CD8-positive, alpha-beta memory T cell (primary cell): ENCODE data around the gene RNF17. TPM values are rescaled to one million over a fixed set of nuclear protein-coding genes. Genes with fewer than 3 reads are reported as not detected.

Experiments
- CTCF ChIA-PET: fragments of 350-600 bp; sonication (Branson Sonifier 250); formaldehyde crosslinking; loops from one replicate; lab custom pipeline; 2021; ENCODE audit warnings: antibody characterized with exemption; lab: Charles Lee
- POLR2A ChIA-PET: fragments of 350-600 bp; sonication (Branson Sonifier 250); formaldehyde crosslinking; loops from one replicate; lab custom pipeline; 2021; ENCODE audit warnings: antibody characterized with exemption; lab: Charles Lee
- DNase-seq, 5 donors: peaks; one replicate each; pipeline versions ENCODE4 v3.0.0 to v3.0.0-alpha.2; 2020 to 2022; ENCODE audit warnings: mixed read lengths in 1 of 5
- H3K27ac ChIP-seq: one replicate; pipeline ENCODE4 v1.7.0; 2013; ENCODE audit warnings: low read depth, mild to moderate bottlenecking, low read length, moderate library complexity
- H3K27me3 ChIP-seq: 2 replicates; pipeline ENCODE4 v1.7.0; 2013; ENCODE audit warnings: low read length, mild to moderate bottlenecking; ENCODE audit not compliant: insufficient read depth, poor library complexity, severe bottlenecking
- H3K36me3 ChIP-seq: 2 replicates; pipeline ENCODE4 v1.7.0; 2013; ENCODE audit warnings: mild to moderate bottlenecking, low read length, moderate library complexity; ENCODE audit not compliant: insufficient read depth
- H3K4me1 ChIP-seq: 2 replicates; pipeline ENCODE4 v1.7.0; 2013; ENCODE audit warnings: mild to moderate bottlenecking, low read length, moderate library complexity; ENCODE audit not compliant: insufficient read depth
- H3K4me3 ChIP-seq: 2 replicates; pipeline ENCODE4 v1.7.0; 2013; ENCODE audit warnings: mild to moderate bottlenecking, low read length
- H3K9me3 ChIP-seq: 2 replicates; pipeline ENCODE4 v1.7.0; 2013; ENCODE audit warnings: mild to moderate bottlenecking, low read length
- H3K27ac Mint-ChIP-seq, 8 donors: one replicate each; pipeline ENCODE4 v1.8.0; 2020 to 2021; ENCODE audit warnings: mixed read lengths in 8 of 8, mild to moderate bottlenecking in 6 of 8, inconsistent platforms in 3 of 8, moderate library complexity in 3 of 8
- H3K27me3 Mint-ChIP-seq, 2 donors: one replicate each; pipeline ENCODE4 v1.8.0; 2020 to 2021; ENCODE audit warnings: mixed read lengths in 2 of 2, mild to moderate bottlenecking in 1 of 2, moderate library complexity in 1 of 2
- H3K36me3 Mint-ChIP-seq, 3 donors: one replicate each; pipeline ENCODE4 v1.8.0; 2020 to 2021; ENCODE audit warnings: mixed read lengths in 3 of 3, inconsistent platforms in 1 of 3, mild to moderate bottlenecking in 1 of 3
- H3K4me1 Mint-ChIP-seq, 3 donors: one replicate each; pipeline ENCODE4 v1.8.0; 2020 to 2021; ENCODE audit warnings: mixed read lengths in 3 of 3, inconsistent platforms in 1 of 3, mild to moderate bottlenecking in 1 of 3
- H3K4me3 Mint-ChIP-seq, 7 donors: one replicate each; pipeline ENCODE4 v1.8.0; 2020 to 2021; ENCODE audit warnings: mixed read lengths in 7 of 7, mild to moderate bottlenecking in 6 of 7, moderate library complexity in 4 of 7, inconsistent platforms in 2 of 7
- H3K9me3 Mint-ChIP-seq, 5 donors: one replicate each; pipeline ENCODE4 v1.8.0; 2020 to 2022; ENCODE audit warnings: mixed read lengths in 5 of 5, mild to moderate bottlenecking in 3 of 5, moderate library complexity in 2 of 5, inconsistent platforms in 1 of 5
- polyA plus RNA-seq: library from polyadenylated mRNA; unstranded; fragments of 300-500 nt; fragmentation: Illumina TruSeq; gene quantifications from one replicate; pipeline ENCODE4 v1.2.3, GENCODE V29; 2021
- total RNA-seq, 2 experiments: library from RNA; stranded (reverse); gene quantifications; one replicate each; pipeline ENCODE4 v1.2.3, GENCODE V29; 2021

The RNF17 gene
- total and polyA plus RNA-seq, 3 experiments from 2014 or later, result not detected

DNA sequence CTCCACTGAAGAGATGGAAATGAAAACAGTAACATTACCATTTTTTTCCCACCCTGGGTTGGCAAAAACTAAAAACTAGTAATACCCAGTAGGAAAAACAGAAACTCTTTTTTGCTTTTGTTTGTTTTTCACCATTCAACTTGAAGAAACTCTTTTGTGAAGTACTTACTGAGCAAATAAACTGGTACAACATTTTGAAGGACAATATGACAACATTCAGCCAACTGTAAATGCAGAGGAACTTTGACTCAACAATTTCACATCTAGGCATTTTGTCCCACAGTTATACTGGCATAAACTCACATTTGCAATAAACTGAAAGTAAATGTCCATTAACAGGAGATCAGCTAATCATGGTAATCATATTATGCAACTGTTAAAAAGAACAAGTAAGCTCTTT is 152.5 kb downstream of the RNF17 start:
- Mint-ChIP-seq H3K4me3 (no peak overlapping the region), H3K27me3 (peaks cover 0 to 1% of the 10 kb centered on the region in 2 donors), H3K9me3 (no peaks in the 10 kb centered on the region), H3K27ac (no peak overlapping the region), H3K36me3 (peaks cover 0 to 7% (median 2%) of the 10 kb centered on the region in 3 donors), H3K4me1 (peaks cover 0 to 3% (median 2%) of the 10 kb centered on the region in 3 donors)
- DNase-seq, result no peak
- ChIA-PET POLR2A (no interaction called here), CTCF (no interaction called here)
- no peaks in the 10 kb centered on the region for H3K4me1 ChIP-seq
- H3K27me3 ChIP-seq, result no peaks in the 10 kb centered on the region
- H3K9me3 ChIP-seq, result no peaks in the 10 kb centered on the region
- H3K27ac ChIP-seq, result no peak overlapping the region
- H3K36me3 ChIP-seq, result no peaks in the 10 kb centered on the region
- H3K4me3 ChIP-seq, result no peak overlapping the region

DNA sequence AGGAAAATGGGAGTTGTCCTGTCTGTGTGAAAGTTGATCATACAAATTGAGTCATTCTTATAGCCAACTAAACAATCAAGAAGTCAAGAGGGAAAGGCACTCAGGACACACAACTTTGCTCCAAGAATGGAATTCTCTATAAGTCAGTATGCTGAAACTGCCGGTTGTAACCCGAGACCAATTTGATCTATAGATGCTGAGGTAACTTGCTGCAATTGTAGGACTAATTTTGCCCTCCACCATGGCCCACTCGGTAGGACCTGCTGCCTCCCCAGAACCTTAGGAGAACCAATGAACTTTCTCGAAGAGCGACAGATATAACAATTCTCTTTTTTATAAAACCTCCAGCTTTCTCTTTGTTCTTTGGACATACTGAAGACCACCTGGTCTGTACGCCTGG is 157.0 kb downstream of the RNF17 start:
- Histone ChIP-seq H3K4me1 (peaks cover 7% of the 10 kb centered on the region), H3K9me3 (no peaks in the 10 kb centered on the region), H3K27me3 (no peaks in the 10 kb centered on the region), H3K36me3 (no peaks in the 10 kb centered on the region), H3K27ac (peak overlapping the region; percentile 14), H3K4me3 (no peak overlapping the region)
- POLR2A ChIA-PET, result no interaction called here
- Mint-ChIP-seq H3K4me1 (peaks cover 15 to 21% (median 19%) of the 10 kb centered on the region in 3 donors), H3K4me3 (peak overlapping the region in 6 of 7 donors; percentile 42 to 98 (median 61)), H3K36me3 (peaks cover 0 to 11% (median 0%) of the 10 kb centered on the region in 3 donors), H3K9me3 (no peaks in the 10 kb centered on the region), H3K27ac (peak overlapping the region in 1 of 8 donors; percentile 38), H3K27me3 (peaks cover 0 to 4% of the 10 kb centered on the region in 2 donors)
- DNase-seq, result no peak
- CTCF ChIA-PET, result no interaction called here

DNA sequence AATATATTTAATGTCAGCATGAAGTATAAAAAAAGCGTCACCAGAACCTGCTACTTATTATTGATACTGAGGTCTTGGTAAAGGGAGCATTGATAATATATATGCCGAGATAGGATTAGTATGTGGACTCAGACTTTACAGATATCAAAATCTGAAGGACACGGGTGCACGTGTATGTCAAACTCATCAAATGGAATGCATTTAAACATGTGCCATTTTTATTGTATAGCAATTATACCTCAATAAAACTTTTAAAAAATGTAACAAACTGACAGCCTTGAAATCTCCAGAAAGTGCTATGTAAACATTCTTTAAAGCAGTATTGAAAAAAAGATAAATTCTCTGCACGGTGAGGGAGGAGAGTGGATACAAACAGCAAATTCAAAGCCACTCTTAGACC is 157.9 kb downstream of the RNF17 start:
- DNase-seq, result no peak
- peak overlapping the region; percentile 85 for H3K27ac ChIP-seq
- Mint-ChIP-seq H3K4me3 (peak overlapping the region; percentile 94 to 99 (median 98)), H3K9me3 (no peaks in the 10 kb centered on the region), H3K4me1 (peaks cover 15 to 21% (median 19%) of the 10 kb centered on the region in 3 donors), H3K27me3 (peaks cover 0 to 4% of the 10 kb centered on the region in 2 donors), H3K36me3 (peaks cover 0 to 11% (median 0%) of the 10 kb centered on the region in 3 donors), H3K27ac (peak overlapping the region; percentile 38 to 98 (median 96))
- no peaks in the 10 kb centered on the region for H3K36me3 ChIP-seq
- H3K4me3 ChIP-seq, result peak overlapping the region; percentile 83
- CTCF ChIA-PET, result no interaction called here
- no peaks in the 10 kb centered on the region for H3K9me3 ChIP-seq
- H3K27me3 ChIP-seq, result no peaks in the 10 kb centered on the region
- POLR2A ChIA-PET, result no interaction called here
- peaks cover 7% of the 10 kb centered on the region for H3K4me1 ChIP-seq

DNA sequence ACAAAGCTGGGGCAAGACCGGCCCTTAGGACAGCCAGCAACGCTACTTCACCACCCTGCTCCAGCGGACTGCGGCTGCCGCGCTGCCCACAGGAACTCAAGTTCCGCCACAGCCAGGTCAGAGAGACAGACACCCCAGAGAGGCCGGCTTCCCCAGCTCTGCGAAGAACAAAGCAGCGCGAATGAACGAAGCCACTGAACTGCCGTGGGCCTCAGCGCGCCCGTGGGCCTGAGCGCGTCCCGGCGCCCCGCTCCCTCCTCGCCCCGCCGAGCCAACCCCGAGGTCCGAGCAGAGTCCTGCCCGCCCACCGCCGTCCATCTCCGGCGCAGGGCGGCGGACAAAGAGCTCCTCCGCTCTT is 158.4 kb downstream of the RNF17 start:
- H3K4me3 Mint-ChIP-seq, result peak overlapping the region; percentile 94 to 99 (median 98)
- DNase-seq, result peak in 1 of 5 donors; percentile 14
- no peaks in the 10 kb centered on the region for H3K9me3 Mint-ChIP-seq
- Histone ChIP-seq H3K36me3 (no peaks in the 10 kb centered on the region), H3K27me3 (no peaks in the 10 kb centered on the region), H3K4me1 (peaks cover 7% of the 10 kb centered on the region), H3K4me3 (peak overlapping the region; percentile 83), H3K9me3 (no peaks in the 10 kb centered on the region), H3K27ac (peak overlapping the region; percentile 85)
- peaks cover 0 to 4% of the 10 kb centered on the region in 2 donors for H3K27me3 Mint-ChIP-seq
- peaks cover 15 to 21% (median 19%) of the 10 kb centered on the region in 3 donors for H3K4me1 Mint-ChIP-seq
- peaks cover 0 to 11% (median 0%) of the 10 kb centered on the region in 3 donors for H3K36me3 Mint-ChIP-seq
- CTCF ChIA-PET, result no interaction called here
- POLR2A ChIA-PET, result no interaction called here
- H3K27ac Mint-ChIP-seq, result peak overlapping the region; percentile 91 to 98 (median 96)

DNA sequence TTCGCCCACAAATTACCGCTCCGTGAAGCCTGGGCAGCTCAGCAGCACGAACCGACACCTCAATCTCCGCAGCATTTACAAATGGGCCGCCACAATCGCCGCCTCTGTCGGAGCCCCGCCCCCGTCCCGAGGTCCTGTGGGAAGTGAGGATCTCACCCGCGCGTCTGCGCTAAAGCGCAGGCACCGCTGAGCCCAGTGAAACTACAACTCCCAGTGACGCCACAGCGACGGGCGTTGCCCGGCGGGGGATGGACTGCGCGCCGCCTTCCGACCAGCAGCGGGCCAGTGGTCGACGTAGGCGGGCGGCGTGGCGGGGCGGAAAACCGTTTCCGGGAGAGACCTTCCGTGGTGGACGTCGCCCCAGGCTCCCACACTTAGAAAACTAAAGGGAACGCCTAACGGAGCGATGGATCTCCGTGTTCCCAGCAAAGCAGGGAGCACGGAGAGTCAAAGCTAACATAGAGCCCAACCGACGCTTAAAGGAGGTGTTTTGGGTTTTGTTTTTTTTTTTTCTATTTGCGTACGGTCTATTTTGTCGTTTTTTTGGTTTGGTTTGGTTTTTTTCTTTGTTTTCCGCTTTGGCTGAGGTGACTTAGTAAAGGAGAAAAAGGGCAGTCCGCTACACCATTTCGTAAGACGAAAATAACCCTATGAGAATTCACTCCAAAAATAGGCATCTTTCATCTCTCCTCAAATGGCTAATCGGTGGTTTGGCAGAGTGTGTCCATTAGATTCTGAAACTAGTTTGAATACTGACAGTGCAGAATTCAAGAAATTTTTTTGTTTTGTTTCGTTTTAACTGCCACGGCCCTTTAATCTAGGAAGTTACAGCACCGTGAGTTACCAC is 159.0 kb downstream of the RNF17 start:
- peaks cover 7% of the 10 kb centered on the region for H3K4me1 ChIP-seq
- Mint-ChIP-seq H3K27me3 (peaks cover 0 to 4% of the 10 kb centered on the region in 2 donors), H3K4me1 (peaks cover 15 to 21% (median 19%) of the 10 kb centered on the region in 3 donors), H3K9me3 (no peaks in the 10 kb centered on the region), H3K36me3 (peaks cover 0 to 11% (median 0%) of the 10 kb centered on the region in 3 donors), H3K27ac (peak overlapping the region; percentile 91 to 98 (median 96)), H3K4me3 (peak overlapping the region; percentile 94 to 99 (median 98))
- CTCF ChIA-PET, result no interaction called here
- DNase-seq, result peak; percentile 86 to 94 (median 89)
- H3K9me3 ChIP-seq, result no peaks in the 10 kb centered on the region
- peak overlapping the region; percentile 83 for H3K4me3 ChIP-seq
- POLR2A ChIA-PET, result no interaction called here
- H3K27me3 ChIP-seq, result no peaks in the 10 kb centered on the region
- H3K36me3 ChIP-seq, result no peaks in the 10 kb centered on the region
- H3K27ac ChIP-seq, result peak overlapping the region; percentile 85

DNA sequence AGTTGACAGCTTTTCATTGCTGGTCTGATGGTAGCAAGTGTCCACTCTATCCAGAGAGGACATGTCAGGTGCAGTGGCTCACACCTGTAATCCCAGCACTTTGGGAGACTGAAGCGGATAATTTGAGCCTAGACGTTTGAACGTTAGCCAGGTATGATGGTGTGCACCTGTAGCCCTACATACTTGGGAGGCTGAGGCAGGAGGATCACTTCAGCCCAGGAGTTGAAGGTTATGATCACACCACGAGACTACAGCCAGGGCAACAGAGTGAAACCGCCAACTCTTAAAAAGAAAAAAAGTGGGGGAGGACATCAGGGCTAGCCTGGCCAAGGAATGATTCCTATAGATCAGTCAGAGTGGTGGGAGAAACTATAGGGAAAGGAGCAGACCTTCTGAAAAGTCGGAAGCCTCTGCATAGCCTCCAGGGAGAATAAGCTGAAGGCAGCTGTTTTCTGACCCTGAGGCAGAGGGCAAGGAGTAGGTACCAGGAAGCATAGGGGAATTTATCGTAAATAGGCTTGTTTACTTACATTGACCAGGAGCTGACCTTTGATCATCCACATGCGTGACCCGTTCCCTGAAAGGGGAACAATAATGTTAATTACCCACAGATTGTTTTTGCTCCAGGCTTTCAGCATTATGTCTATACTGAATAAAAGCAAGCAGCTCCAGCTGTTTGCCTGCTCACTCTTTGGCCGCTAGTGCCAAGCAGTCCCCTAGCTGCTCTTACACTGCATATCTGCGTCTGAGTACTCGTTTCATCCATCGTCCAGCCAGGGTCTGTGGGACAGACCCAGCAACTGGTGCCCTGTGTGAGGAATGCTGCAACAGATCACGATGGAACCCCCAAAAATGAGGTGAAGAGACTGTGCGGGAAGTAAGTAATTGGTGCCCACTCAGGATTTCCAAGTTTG is 161.6 kb downstream of the RNF17 start:
- ChIA-PET CTCF (no interaction called here), POLR2A (no interaction called here)
- H3K27me3 Mint-ChIP-seq, result peaks cover 4 to 6% of the 10 kb centered on the region in 2 donors
- Histone ChIP-seq H3K4me1 (peaks cover 7% of the 10 kb centered on the region), H3K36me3 (no peaks in the 10 kb centered on the region), H3K27ac (no peak overlapping the region), H3K27me3 (no peaks in the 10 kb centered on the region), H3K4me3 (no peak overlapping the region), H3K9me3 (no peaks in the 10 kb centered on the region)
- H3K27ac Mint-ChIP-seq, result peak overlapping the region in 1 of 8 donors; percentile 12
- no peak for DNase-seq
- peaks cover 15 to 21% (median 19%) of the 10 kb centered on the region in 3 donors for H3K4me1 Mint-ChIP-seq
- H3K36me3 Mint-ChIP-seq, result peaks cover 0 to 11% (median 0%) of the 10 kb centered on the region in 3 donors
- peaks cover 0 to under 1% (median 0%) of the 10 kb centered on the region in 5 donors for H3K9me3 Mint-ChIP-seq
- no peak overlapping the region for H3K4me3 Mint-ChIP-seq

DNA sequence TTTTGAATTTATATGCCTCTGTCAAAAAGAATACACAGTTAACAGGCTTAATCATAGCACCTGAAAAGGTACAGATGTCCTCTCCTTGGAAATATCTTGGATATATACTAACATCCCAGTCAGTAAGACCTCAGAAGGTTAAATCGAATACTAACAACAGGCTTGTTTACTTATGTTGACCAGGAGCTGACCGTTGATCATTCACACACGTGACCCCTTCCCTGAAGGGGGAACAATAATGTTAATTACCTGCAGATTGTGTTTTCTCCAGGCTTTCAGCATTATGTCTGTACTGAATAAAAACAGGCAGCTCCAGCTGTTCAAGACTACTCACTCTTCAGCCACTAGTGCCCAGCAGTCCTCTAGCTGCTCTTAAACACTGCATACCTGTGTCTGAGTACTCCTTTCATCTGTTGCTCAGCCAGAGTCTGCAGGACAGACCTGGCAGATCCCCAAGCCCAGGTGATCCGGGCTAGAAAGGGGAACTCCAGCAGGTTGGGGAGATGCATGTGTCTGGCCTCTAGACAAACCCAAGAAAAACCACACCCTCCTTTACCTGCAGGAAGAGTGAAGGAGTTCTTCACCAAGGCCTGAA is 163.9 kb downstream of the RNF17 start:
- ChIA-PET CTCF (no interaction called here), POLR2A (no interaction called here)
- DNase-seq, result no peak
- Histone ChIP-seq H3K4me1 (no peaks in the 10 kb centered on the region), H3K27ac (no peak overlapping the region), H3K36me3 (no peaks in the 10 kb centered on the region), H3K9me3 (no peaks in the 10 kb centered on the region), H3K27me3 (no peaks in the 10 kb centered on the region), H3K4me3 (no peak overlapping the region)
- Mint-ChIP-seq H3K36me3 (peaks cover 0 to 4% (median 0%) of the 10 kb centered on the region in 3 donors), H3K27ac (no peak overlapping the region), H3K27me3 (peaks cover 22 to 23% of the 10 kb centered on the region in 2 donors), H3K4me3 (no peak overlapping the region), H3K4me1 (peaks cover 5 to 9% (median 6%) of the 10 kb centered on the region in 3 donors), H3K9me3 (peaks cover 0 to 4% (median 0%) of the 10 kb centered on the region in 5 donors)
